Endothelial cell of hepatic sinusoid (primary cell): Measurements from ENCODE around the gene GPR143.

Source experiments
- in situ Hi-C: cut with HindIII; loops from 2 replicates; pipeline ENCODE4 v1.10.0; 2017; ENCODE audit warnings: low sequenced_read_pairs

Gene GPR143

DNA sequence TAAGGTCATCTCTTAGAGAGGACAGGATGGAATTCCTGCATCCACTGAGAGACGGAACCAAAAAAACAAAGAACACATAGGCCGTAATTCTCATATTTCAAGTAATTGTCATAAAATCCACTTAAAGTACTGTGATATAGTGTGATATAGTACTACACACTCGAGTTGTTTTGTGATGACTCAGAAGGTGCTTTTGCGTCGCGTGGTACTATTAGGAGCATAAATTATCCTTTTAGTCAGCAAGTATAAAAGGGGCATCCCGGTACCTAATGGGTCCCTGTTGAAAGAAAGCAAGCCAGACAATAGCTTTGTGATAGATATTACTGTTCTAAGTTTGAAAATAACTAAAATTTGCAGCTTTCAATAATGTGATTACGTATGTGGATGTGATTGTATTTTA, 55.3 kb downstream of the GPR143 start:
- in situ Hi-C loops: no loop called here

DNA sequence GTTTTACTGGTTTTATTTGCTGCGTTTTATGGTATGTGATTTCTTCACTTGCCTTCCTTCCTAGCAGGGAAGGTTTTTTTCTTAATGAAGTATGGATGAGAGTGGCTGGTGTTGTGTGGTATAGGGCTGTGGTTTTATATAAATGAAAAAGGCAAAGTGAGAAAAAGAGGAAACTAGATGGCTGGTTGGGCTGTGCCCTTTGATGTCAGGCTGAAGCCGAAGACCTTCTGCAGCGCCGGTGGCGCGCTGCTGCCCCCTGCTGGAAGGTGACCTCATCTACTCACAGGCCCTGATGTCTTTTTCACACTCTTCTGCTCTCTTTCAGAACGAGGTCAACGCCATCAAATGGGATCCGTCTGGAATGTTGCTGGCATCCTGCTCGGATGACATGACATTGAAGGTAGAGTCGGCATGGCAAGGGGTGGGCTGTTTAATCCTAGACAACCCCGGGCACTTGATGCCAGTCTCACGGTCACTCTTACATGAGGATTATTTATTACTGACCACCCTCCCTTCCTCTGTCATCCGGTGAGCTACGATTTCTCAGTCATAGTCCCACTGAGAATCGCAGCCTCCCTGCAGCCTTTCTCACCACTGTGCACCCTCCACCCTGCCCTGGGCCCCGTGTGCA, 56.6 kb downstream of the GPR143 start:
- in situ Hi-C loops: no loop called here

DNA sequence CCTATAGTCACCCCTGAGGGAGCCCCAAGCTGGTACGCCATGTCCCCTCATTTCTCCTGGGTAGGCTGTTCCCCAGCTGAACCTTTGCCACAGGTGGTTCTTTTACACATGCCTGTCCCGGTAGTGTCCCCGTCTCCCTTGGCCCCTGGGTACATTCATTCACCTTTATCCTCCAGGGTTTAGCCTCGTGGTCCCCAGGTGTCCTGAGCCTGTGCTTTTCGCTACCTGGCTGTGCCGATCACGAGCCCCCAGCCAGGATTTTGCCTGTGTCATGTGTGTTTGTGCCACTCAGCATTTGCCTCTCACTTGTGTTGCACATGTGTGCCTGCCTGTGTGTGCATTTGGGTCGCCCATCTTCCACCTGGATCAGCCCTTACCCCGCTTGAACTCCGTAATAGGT, 57.6 kb downstream of the GPR143 start:
- in situ Hi-C loops: no loop called here

DNA sequence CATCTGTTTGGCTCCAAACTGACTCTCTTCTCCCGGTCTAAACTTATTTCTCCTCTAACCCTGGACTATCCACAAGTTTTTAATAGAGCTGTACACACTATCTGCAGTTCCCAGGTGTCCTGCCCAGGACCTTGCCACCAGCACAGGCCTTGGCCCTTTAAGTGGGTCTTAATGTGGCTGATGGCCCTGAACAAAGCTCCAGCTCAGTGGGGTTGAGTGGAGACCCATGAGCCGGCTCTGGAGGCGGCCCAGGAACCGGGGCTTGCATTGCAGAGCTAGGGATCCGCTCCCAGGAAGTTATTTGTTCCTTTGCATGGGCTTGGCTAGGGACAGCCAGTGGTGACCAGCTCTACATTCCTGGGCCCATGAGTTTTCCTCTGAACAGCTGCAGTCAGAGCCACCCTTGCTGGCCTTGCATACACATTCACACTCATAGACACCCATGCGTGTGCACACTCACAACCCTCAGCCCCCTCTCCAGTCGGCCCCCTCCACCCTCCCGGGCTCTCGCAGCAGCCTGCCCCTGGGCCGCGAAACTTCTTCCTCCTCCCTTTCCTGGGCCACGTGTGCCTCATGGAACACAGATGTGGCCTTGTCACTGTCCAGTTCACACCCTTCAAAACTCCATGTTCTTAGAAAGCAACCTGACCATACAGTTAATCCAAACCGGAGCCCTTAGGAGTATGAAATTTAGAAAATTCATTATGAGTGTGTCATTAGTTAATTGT, 58.2 kb downstream of the GPR143 start:
- in situ Hi-C loops: no loop called here

DNA sequence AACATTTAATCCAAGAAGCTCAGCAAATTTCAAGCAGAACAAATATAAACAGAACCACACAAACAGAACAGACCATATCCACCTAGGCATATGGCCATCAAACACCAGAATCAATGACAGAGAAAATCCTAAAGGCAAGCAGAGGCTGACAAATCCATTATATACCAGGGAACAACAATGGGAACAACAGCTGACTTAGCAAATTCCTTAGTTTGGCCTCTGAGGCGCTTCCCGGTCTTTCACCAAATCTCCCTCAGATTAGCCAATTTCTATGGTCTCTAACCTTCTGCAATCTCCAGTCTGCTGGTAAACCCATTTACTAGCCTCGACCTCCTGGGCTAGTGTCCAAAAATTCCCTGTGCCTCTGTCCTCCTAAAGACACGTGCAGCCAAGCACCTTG, 59.2 kb downstream of the GPR143 start:
- in situ Hi-C loops: no loop called here

DNA sequence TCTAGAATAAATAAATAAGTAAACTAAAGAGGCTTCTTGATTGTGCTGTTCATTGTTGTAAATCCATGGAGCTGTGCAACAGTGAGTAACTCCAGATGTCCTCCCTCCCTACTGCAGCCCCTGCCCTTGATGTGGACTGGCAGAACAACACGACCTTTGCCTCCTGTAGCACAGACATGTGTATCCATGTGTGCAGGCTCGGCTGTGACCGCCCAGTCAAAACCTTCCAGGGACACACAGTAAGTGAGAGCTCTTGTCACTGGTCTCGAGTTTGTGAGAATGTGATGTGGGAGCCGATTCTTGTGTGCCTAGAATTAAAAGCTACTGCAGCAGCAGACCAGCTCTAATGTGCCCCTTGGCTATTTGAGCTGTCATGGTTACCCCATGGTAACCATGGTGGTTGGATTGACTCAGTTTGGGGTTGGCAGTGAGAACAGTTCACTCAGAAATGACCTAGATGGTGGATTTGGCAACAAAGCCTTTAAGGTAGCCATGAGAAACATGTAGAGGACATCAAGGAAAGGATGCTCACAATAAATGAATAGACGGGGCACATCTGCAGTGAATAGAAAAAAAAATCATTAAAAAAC, 60.7 kb downstream of the GPR143 start:
- in situ Hi-C loops: no loop called here

DNA sequence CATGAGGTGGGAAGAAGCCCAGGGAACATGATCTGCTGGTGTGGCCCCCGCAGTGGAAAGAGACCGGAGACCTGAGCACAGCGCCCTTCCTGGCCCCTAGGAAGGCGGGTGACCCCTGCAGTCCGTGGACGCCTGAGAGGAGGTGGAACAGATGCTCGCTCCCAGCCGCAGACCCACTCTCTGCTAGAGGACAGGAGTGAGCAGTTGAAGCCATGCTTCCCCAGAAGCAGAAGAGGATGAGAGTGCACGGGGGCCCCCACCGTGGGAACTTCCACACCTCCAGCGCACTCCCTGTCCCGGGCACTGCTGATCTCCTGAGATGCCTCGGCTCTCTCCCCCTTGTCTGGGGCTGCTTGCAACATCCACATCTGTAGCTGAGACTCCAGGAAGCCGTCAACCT, 62.2 kb downstream of the GPR143 start:
- in situ Hi-C loops: no loop called here

DNA sequence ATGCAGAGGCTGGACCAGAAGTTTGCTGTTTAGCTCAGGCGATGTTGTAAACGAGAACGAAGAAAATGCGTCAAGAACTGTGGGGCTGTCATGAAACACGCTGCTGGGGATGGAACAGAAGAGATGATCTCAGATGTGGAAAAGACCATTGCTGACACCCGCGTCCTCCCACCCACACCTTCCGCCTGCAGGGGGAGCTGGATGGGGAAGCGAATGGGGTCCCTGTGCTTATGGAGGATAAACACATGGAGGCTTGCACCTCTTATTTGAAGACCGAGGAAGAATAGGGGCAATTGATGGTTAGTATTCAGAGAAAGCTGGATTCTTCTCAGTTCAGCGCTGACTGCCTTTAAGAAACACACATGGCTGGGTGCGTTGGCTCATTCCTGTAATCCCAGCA, 63.9 kb downstream of the GPR143 start:
- in situ Hi-C loops: no loop called here

DNA sequence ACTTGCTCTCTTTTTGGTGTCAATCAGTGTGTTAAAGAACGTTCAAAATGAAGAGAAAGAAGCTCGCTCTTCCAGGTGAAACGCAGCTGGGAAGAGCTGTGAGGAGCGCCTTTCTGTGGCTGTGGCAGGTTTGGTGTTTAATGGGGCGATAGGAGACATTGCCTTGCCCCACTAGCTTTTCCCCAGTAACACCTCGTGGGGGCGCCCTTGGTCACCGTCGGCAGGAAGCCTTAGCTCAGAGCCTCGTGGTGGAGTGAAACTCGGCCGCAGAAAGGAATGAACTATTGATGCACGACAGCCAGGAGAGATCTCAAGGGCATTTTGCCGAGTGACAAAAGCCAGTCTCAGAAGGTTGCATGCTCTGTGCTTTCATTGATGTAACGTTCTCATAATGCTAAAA, 65.1 kb downstream of the GPR143 start:
- in situ Hi-C loops: no loop called here

DNA sequence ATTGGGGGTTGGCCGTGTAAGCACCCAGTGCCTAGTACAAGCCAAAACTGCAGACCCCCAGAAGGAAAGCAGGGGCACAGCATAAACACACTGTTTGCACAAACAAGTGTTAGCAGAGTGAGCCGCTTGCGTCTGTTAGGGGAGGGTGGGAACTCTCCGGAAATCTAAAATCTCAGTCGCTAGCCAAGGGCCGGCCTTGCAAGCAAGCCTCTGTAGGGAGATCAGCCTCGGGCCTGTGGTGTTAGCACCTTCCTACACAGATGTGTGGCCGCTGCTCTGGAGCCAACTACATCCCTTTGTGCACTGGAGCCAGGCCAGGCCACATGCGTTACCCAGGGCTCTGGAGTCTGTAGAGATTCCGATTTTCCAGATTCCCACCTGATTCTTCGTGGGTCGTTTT, 67.1 kb downstream of the GPR143 start:
- in situ Hi-C loops: no loop called here

DNA sequence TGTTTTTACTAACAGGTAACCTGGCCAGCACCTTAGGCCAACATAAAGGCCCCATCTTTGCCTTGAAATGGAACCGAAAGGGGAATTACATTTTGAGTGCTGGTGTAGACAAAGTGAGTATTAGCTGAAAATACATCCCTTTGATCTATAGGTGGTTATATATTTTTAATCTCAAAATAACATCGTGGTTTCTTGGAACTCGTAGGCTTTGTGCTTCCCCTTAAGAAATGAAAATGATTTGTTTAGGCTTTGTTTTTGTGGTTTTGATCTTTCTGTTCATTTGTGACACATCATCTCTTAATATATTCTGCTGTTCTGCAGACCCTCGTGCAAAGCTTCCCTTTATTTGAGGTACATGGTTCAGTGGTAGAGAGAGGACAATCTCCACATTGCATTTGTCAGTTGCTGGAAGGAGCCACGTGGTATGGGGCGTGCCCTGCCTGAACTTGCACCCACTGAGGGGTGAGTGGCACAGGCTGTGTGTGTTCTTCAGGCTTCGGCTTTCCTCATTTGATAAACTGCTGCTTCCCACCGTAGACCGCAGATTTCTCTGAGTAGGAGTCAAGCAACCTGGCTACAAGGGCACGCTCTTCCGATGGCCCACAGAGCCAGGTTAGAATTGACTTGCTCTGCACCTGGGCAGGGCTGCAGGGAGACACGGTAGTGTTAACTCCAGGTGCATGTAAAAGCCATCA, 72.2 kb downstream of the GPR143 start:
- in situ Hi-C loops: no loop called here

DNA sequence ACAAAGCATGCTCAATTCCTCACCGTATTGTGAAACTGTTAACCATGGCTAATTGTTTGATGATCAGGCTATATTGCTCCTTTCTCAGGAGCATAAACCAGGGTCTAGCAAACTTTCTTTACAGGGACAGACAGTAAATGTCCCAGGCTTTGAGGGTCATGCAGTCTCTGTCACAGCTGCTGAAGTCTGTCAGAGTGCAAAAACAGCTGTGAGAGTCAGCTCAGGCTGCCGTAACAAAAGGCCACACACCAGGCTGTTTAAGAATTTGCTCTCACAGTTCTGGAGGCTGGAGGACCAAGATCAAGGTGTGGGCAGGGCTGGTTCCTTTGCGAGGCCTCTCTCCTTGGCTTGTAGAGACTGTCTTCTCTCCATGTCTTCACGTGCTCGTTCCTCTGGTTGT, 75.6 kb downstream of the GPR143 start:
- in situ Hi-C loops: no loop called here

DNA sequence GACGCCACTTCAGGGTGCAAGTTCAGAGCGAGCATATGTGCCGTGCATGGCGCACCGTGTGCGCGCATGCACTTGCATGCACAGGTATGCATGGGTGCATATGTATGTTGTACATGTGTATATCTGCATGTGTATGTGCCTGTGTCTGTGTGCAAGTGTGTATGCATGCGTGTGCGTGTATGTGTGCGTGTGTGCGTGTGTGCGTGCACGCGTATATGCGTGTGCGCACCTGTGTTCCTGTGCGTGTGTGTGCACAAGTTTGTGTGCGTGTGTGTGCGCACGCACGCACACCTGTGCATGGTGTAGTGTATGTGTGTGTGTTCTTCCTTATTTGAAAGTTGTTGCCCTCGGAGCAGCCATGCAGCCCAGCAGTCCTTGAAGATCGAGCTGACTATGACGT, 76.8 kb downstream of the GPR143 start:
- in situ Hi-C loops: no loop called here

DNA sequence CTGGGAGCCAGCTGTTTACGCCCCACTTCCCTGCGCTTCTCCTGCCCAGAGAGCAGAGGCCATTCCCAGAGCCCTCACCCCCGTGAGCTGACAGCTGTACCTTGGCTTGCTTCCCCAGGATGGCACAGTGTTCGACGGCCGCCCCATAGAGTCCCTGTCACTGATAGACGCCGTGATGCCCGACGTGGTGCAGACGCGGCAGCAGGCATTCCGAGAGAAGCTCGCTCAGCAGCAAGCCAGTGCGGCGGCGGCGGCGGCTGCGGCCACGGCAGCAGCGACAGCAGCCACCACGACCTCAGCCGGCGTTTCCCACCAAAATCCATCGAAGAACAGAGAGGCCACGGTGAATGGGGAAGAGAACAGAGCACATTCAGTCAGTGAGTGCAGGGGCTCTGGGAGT, 77.7 kb downstream of the GPR143 start:
- in situ Hi-C loops: no loop called here

DNA sequence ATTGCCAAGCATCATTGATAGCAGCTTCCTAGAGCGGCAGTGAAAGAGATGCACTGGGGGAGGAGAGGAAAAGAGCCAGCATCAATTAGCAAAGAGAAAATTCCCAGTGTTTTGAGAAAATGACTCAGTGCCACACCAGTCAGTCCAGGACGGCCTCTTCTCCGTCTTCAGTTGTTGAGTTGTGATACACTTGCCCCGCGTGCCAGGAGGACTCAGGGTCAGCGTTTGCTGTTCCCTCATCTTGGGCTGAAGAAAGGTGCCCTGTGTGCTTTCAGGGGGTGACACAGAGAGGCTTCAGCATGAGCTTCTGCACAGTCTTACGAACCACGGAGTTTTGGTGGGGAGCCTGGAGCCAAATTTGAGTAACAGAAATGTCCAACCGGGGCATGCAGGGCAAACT, 82.3 kb downstream of the GPR143 start:
- in situ Hi-C loops: no loop called here

DNA sequence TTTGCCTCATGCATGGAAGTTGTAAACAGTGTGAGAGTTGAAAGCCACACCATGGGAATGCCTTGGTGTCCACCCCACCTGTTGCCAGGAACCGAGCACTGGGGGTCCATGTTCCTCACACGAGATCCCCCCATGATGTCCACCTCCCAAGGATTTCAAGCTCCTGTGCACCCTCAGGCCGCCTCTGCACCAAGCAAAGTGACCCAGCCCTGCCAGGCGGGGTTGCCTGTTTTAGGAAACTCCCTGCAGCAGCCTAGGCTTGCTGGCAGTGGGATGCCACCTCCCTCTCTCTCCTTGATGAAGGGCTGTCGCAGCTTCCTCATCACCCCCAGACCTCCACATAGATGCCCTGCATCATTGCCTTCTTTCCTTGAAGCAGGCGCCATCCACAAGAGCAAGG, 82.8 kb downstream of the GPR143 start:
- in situ Hi-C loops: no loop called here

DNA sequence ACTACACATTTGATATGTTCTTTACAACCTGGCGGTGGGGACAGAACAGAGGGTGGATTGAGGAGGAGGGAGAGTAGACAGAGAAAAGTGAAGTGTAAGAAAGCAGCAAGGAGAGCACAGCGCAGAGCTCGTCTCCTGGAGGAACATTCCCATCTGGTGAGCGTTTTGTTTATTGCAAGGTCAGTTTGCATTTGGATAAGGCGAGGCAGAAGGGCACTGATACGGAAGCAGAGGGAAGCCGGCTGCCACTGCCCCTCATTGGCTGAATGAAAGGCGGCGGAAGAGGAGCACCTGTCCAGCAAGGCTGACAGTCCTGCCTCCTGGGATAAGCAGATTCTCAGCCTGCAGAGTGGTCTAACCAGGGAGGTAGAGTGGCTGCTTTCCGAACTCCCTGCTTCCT, 83.2 kb downstream of the GPR143 start:
- in situ Hi-C loops: no loop called here

DNA sequence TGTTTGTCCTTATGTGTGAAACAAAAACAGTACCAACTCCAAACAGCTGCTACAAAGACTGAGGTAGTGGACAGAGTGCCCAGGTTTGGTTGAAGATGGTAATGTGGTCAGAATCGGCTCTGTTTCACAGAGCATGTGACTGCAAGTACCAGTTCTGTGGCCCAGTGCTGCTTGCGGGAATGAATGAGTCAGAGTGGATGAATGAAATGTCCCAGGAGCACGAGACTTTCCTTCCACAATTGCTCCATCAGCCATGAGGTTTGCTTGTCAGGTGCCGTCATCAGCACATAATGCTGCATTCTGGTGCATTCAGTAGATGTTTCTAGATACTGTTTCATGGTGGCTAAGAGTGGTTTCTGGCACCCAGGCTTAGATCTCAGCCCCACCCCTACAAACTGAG, 84.2 kb downstream of the GPR143 start:
- in situ Hi-C loops: no loop called here

DNA sequence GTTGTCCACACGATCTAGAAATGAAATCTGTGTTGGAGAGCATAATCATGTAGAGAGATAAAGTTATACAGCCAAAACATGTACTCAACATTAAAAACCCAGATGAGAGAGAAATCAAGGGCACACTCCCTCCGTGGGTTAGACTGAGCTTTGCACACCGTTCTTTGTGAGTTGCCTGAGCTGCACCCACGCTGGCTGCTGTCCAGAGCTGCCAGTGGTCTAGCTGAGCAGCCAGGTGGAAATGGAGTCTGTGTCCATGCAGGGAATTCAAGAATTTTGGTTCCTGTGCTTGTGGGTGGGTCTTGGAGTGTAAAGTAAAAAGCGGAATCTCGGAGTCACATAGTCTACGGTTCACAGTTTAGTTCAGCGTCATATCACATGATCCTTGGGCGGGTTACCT, 84.6 kb downstream of the GPR143 start:
- in situ Hi-C loops: no loop called here

DNA sequence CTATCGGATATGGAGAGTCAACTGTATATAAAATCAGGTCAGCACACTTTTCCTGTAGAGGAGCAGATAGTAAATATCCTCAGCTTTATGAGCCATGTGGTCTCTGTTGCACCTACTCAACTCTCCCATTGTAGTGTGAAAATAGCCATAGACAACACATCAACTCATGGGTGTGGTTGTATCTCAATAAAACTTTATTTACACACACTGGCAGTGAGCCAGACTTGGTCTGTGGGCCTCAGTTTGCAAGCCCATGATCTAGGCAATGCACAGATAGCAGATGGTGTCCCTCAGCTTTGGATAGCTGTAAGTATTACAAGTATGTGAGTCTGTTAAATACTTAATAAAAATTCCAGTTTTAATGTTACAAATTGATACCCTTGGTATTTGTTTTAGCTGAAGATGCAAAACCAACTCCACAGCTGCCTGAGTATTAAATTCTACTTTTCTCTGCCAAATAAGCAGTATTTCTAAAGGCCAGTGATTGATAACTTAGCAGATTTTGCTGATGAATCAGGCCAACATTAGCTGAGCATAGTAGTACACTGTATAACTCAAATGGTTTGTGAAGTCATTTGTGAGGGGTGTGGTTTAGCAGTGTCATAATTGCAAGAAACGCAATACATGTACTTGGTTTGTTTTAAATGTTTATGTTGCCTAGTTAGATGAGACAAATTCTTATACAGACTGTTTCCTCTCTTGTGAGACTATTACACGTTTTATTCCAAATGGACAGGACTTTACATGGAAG, 87.3 kb downstream of the GPR143 start:
- in situ Hi-C loops: no loop called here

DNA sequence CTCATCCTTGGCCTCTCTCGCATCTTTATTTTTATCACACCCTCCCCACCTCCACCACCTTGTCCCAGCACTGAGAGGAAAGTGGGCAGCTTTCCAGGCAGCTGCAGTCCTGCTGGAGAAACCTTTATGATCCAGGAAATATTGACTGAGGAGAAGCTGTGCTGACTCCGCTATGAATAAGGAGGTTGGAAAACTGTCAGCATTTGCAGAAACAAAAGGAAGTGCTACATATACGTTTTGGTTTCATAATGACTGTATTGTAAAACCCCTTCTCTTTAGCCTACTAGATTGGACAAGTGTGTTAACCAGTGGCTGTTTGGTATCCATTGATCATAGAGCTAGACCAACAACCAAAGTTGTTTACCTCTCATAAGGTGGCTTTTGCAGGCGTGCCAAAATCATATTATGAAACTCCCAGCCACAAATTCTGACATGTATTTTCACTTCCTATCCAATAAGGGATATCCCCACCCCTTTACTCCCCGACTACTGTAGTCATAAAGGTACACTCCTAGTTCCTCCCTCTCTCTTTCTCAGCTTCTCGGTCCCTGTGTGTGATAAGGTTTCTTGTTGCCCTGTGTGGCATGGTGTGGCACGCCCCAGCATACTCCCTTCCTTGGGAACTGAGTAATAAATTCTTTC, 88.4 kb downstream of the GPR143 start:
- in situ Hi-C loops: no loop called here
